Measurements from ENCODE around the gene CATSPERD. TPM values are rescaled to one million over a fixed set of nuclear protein-coding genes. Genes with fewer than 3 reads are reported as not detected.

The CATSPERD gene
- total RNA-seq, 6 experiments from 2014 or later: not detected

DNA sequence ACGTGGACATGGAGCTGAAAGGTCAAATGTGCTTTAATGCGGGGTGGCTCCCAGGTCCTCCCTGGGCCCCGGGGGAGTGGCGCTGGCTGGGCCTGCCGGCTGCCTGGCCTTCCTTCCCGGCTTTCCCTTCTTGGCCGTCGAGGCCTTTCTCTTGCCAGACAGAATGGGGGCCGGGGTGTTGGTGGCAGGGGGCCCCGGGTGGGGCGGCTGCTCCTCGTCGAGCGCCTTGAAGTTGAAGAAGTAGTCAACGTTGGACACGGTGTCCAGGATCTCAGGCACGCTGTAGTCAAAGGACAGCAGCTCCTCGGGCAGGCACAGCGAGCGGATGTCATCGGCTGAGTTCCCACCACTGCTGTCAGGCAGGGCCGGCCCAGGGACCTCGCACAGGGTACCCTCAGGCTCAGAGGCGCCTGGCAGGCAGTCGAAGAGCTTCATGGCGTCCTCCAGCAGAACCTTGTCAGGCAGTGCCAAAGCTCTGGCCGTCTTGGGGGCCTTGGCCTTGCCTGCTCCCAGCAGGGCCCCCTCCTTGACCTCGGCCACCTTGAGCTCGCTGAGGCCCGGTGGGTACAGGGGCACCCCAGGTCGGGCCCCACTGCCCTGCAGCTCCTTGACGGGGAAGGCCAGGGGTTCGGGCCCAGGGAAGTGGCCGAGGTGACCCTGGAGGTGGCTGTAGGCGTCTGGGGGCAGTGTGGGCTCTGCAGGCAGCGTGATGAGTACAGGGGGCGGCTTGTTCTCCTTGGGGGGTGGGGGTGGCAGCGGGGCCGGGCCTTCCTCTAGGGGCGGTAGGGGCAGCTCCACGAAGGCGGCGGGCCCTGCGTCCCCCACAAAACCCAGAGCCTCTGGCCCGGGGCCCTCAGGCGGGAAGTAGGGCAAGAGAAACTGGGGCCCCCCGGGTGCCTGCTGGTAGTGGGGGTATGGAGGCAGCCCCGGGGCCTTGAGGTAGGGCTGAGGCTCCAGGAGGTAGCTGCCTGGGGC, 62.8 kb downstream of the CATSPERD start:
- no peaks in the 10 kb centered on the region for H3K9me3 Mint-ChIP-seq
- DNase-seq: no peak
- no peaks in the 10 kb centered on the region for H3K4me1 Mint-ChIP-seq (ENCODE audit: low read depth)
- no peak overlapping the region for H3K27ac Mint-ChIP-seq
- peaks cover 11% of the 10 kb centered on the region for H3K36me3 Mint-ChIP-seq (ENCODE audit: low read depth)
- TF ChIP-seq, protein P1, sequence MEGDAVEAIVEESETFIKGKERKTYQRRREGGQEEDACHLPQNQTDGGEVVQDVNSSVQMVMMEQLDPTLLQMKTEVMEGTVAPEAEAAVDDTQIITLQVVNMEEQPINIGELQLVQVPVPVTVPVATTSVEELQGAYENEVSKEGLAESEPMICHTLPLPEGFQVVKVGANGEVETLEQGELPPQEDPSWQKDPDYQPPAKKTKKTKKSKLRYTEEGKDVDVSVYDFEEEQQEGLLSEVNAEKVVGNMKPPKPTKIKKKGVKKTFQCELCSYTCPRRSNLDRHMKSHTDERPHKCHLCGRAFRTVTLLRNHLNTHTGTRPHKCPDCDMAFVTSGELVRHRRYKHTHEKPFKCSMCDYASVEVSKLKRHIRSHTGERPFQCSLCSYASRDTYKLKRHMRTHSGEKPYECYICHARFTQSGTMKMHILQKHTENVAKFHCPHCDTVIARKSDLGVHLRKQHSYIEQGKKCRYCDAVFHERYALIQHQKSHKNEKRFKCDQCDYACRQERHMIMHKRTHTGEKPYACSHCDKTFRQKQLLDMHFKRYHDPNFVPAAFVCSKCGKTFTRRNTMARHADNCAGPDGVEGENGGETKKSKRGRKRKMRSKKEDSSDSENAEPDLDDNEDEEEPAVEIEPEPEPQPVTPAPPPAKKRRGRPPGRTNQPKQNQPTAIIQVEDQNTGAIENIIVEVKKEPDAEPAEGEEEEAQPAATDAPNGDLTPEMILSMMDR (IDR thresholded peaks at IDR 0.05): no peak
- H3K27me3 Mint-ChIP-seq (ENCODE audit: insufficient read depth): no peaks in the 10 kb centered on the region; the same call in none of the 2 replicates
- no peak overlapping the region for H3K4me3 Mint-ChIP-seq

DNA sequence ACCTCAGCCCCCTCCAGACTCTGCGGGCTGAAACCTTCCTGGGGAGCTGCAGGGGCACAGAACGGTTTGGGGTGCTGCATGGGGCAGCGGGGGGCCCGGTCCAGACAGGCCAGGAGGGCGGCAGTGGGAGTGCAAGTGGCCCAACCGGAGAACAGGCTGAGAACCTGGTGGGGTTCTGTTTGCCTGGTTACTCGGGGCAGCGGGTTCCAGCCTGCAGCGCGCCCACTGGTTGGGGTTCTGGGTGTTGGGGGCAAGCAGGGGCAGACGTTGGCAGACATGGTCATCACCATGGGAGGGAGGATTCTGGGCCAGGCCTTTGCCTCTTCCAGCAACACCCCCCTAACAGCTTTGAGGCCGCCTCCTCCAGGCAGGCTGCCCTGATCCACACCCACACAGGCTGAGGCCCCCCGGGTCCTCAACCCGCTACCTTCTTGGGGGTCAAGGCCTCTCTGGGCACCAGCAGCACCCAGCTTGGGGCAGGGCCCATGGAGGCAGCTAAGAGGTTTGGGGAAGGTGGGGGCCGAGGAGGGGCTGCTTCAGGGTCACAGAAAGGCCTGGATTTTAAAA, 64.2 kb downstream of the CATSPERD start, which contains the start of gene PRR22:
Gene PRR22 (minus strand): TSS at position 166 of the 567 bp plus-strand sequence. CDS start 86 bp downstream, at position 80.
- H3K27ac Mint-ChIP-seq: no peak within 1 kb of the TSS
- H3K27me3 Mint-ChIP-seq (ENCODE audit: insufficient read depth): peaks cover 2% of the 10 kb centered on the region
- DNase-seq: no peak
- peaks cover 16% of the 10 kb centered on the region for H3K36me3 Mint-ChIP-seq (ENCODE audit: low read depth)
- H3K4me3 Mint-ChIP-seq: no peak within 1 kb of the TSS
- TF ChIP-seq, protein P1 (IDR thresholded peaks at IDR 0.05): no peak
- H3K9me3 Mint-ChIP-seq: no peaks in the 10 kb centered on the region
- no peaks in the 10 kb centered on the region for H3K4me1 Mint-ChIP-seq (ENCODE audit: low read depth)

DNA sequence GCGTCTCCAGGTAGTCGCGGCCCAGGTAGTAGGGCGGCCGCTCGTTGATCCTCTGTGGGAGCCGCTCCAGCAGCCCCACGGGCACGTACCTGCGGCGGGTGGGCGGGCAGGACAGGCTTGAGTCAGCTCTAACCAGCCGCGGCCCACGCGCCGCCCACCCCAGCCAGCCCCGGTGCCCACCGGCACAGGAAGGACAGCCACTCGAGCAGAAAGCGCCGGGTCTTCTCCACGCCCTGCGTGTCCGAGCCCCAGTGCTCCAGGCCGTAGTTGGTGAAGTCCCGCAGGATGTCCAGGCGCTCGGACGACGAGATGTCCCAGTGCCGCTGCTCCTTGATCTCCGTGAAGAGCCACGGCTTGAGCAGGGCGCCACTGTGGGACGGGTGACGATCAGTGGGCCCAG, 65.0 kb downstream of the CATSPERD start:
- Mint-ChIP-seq H3K4me3 (no peak overlapping the region), H3K27me3 (ENCODE audit: insufficient read depth) (peaks cover 2% of the 10 kb centered on the region), H3K27ac (no peak overlapping the region), H3K36me3 (ENCODE audit: low read depth) (peaks cover 21% of the 10 kb centered on the region), H3K4me1 (ENCODE audit: low read depth) (peaks cover 5% of the 10 kb centered on the region), H3K9me3 (no peaks in the 10 kb centered on the region)
- DNase-seq: no peak
- TF ChIP-seq, protein P1 (IDR thresholded peaks at IDR 0.05): no peak

DNA sequence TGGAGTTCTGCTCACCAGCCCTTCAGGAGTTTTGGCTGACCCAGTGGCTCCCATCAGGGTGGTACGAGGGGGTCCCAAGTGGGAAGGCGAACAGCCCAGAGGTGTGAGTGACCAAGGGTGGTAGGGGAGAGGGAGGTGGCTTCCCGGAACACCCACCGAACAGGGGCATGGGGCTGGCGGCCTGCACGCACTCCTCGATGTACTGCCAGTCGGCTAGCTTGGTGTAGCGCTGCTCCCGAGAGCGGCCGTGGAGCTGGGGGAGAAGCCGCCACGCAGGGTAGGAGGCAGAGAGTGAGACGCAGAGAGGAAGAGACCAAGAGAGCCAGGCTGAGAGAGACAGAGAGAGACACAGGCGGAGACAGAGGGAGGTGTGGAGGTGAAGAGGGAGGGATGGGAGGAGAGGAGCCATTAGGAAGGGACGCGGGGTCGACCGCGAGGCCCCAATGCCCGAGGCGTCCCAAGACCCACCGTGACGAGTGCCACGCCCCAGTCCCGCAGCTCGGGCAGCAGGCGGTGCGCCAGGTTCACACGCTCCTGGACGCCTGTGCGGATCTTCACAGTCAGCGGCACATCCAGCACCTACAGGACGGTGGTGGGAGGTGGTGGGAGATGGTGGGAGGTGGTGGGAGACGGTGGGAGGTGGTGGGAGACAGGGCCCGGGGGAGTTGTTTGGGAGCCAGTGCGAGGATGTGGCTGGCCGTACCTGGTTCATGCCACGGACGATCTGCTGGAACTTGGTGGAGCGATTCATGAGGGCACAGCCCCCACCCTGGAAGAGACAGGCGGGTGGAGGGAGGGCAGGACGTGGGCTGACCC, 66.4 kb downstream of the CATSPERD start:
- Mint-ChIP-seq H3K4me3 (no peak overlapping the region), H3K4me1 (ENCODE audit: low read depth) (peaks cover 15% of the 10 kb centered on the region), H3K27ac (no peak overlapping the region), H3K36me3 (ENCODE audit: low read depth) (peaks cover 30% of the 10 kb centered on the region), H3K9me3 (peaks cover 4% of the 10 kb centered on the region; the same call in 1 of the 2 replicates), H3K27me3 (ENCODE audit: insufficient read depth) (peaks cover 5% of the 10 kb centered on the region)
- DNase-seq: no peak
- TF ChIP-seq, protein P1 (IDR thresholded peaks at IDR 0.05): no peak
